22Rv1 (cell line): ENCODE results near the gene CAPG.

Source experiments
- CTCF ChIP-seq: fragments of 450-650 bp; IDR thresholded peaks from 2 replicates; pipeline ENCODE4 v1.5.1; 2017; ENCODE audit warnings: mild to moderate bottlenecking
- ZFX ChIP-seq: fragments of 450-650 bp; IDR thresholded peaks from 2 replicates; pipeline ENCODE4 v1.6.1; 2017; ENCODE audit warnings: antibody characterized with exemption, borderline replicate concordance

GRCh38 chr2:85415980-85416650 is 5.9 kb upstream of the CAPG start:
- TF ChIP-seq ZFX (no peak), CTCF (no peak)
